22Rv1 (cell line): Measurements from ENCODE around the gene RAB43.
"Not testable (repeated sequence)": the region's sequence is repeated elsewhere in the genome, so short reads cannot be mapped to it uniquely, and the experiment has no call there.

Source experiments
- H3K27ac ChIP-seq: fragments of 450-650 bp; 2 replicates; pipeline ENCODE4 v1.5.1; 2017
- CTCF ChIP-seq: fragments of 450-650 bp; IDR thresholded peaks from 2 replicates; pipeline ENCODE4 v1.5.1; 2017; ENCODE audit warnings: mild to moderate bottlenecking
- ZFX ChIP-seq: fragments of 450-650 bp; IDR thresholded peaks from 2 replicates; pipeline ENCODE4 v1.6.1; 2017; ENCODE audit warnings: antibody characterized with exemption, borderline replicate concordance

The RAB43 gene

GRCh38 chr3:129121792-129122411, at the start of gene RAB43:
TSS of gene RAB43 (minus strand) at chr3:129121804. CDS start at chr3:129121489, 315 bp downstream.
- peak within 1 kb of the TSS; percentile 85 for H3K27ac ChIP-seq
- TF ChIP-seq CTCF, result no peak
- no peak for TF ChIP-seq ZFX

DNA sequence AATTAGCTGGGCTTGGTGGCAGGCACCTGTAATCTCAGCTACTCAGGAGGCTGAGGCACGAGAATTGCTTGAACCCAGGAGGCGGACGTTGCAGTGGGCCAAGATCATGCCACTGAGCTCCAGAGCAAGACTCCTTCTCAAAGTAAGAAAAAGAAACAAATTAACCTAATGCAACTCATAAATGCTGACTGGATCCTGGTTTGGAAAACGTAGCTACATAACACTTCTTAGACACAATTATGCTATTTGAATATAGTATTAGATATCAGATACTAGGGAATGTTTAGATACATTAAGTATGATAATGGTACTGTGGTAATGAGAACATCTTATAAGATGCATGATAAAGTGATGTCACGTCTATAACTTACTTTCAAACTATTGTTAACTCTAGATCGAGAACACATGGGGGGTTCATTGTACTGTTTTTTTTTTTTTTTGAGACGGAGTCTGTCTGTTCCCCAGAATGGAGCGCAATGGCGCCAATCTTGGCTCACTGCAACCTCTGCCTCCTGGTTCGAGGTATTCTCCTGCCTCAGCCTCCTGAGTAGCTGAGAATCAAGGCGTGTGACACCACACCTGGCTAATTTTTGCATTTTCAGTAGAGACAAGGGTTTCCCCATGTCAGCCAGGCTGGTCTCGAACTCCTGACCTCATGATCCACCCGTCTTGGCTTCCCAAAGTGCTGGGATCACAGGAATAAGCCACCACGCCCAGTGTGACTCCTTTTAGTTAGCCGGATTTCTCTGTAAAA, 45.2 kb upstream of the RAB43 start:
- TF ChIP-seq ZFX (no peak), CTCF (no peak)
- no peak overlapping the region for H3K27ac ChIP-seq

- not testable (repeated sequence) for H3K27ac ChIP-seq
Observed at GRCh38 chr3:129165594-129165993, 44.0 kb upstream of the RAB43 start.

- TF ChIP-seq ZFX, result no peak
- TF ChIP-seq CTCF, result no peak
- H3K27ac ChIP-seq, result no peak overlapping the region
Observed at GRCh38 chr3:129164500-129164899, 42.9 kb upstream of the RAB43 start.

- no peak for TF ChIP-seq ZFX
- peak overlapping the region; percentile 96 for H3K27ac ChIP-seq
Observed at GRCh38 chr3:129162729-129163579, 41.4 kb upstream of the RAB43 start.

- peak; percentile 72 for TF ChIP-seq CTCF
- no peak for TF ChIP-seq ZFX
- H3K27ac ChIP-seq, result peak overlapping the region; percentile 96
Observed at GRCh38 chr3:129161860-129162271, 40.3 kb upstream of the RAB43 start.

DNA sequence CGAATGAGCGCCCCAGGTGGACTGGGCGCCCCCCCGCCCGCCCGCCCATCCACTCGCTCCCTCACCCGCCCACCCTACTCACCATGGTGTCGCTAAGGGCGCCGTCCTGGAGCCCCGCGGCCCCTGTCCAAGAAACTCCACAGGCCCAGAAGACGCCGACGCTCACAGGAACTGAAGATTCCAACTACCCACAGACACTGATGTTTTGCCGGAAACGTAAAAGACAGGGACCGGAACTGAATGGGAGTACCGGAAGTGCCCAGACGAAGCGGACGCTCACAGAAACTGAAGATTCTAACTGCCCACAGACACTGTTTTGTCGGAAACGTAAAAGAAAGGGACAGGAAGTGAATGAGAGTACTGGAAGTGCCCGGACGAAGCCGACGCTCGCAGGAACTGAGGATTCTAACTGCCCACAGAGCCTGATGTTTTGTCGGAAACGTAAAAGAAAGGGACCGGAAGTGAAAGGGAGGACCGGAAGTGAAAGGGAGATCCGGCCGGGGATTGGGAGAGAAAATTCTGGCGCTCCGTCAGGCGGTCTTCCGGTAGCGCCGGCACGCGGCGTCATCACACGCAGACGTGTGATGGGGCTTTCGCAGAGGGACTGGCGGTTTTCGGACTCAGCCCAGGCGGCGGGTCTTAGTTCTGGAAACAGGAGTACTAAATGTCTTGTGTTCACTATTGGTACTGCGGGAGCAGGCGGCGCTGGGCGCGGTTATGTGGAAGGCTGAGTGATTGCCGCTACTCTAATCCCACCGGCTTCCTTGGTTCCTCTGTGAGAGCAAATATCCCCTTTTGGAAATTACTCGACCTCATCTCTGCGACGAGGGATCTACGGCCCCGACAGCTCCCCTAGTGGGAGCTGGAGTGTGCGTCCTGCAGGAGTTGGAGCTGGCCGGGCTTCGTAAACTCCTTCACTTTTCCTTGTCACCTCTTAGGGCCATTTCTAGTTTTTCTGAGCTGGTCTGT, 39.6 kb upstream of the RAB43 start, which contains the start of gene ISY1:
ISY1 (minus strand) TSS at position 173 of the 969 bp plus-strand sequence; CDS start at position 85, 88 bp downstream.
- H3K27ac ChIP-seq, result peak within 1 kb of the TSS; percentile 96
- peak; percentile 93 for TF ChIP-seq CTCF
- no peak for TF ChIP-seq ZFX
